ENCODE data around the gene ACTBL2.

The ACTBL2 gene

DNA sequence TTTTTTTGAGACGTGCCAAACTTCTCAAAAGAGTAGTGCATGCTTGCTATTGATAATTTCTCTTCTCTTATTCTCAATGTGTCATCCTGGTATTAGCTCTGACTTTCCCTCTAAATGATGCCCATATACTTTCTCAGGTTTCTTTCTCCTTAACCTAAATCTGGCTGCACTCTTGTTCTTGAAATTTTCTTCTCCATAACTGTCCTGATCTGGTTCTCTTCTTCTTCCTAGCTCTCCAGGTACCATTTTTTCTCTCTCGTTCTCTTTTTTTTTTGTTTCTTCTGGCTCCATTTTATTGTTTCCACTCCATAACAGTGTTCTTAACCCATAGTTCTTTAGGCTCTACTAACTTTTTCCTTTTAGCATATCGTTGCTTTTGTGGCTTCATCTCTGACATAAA lies 47.9 kb downstream of the ACTBL2 start:
- H3K27ac ChIP-seq (replicated peaks): no peak overlapping the region
- DNase-seq (ENCODE audit: low read depth in 1 of 2, low spot score in 1 of 2): no peak
- H3K4me3 ChIP-seq (replicated peaks; ENCODE audit: insufficient read depth, low read length): no peak overlapping the region
- no peaks in the 10 kb centered on the region for H3K27me3 ChIP-seq (ENCODE audit: insufficient read depth, poor library complexity, severe bottlenecking)
- TF ChIP-seq GABPA (IDR thresholded peaks at IDR 0.05; ENCODE audit: low read depth) (no peak), POLR2AphosphoS5 (IDR thresholded peaks at IDR 0.05; ENCODE audit: low read depth) (no peak), CTCF (IDR thresholded peaks at IDR 0.05; ENCODE audit: insufficient read depth, low read length) (no peak), REST (IDR thresholded peaks at IDR 0.05; ENCODE audit: insufficient replicate concordance, low read depth) (no peak), SPI1 (IDR thresholded peaks at IDR 0.05; ENCODE audit: borderline replicate concordance, low read depth) (no peak)

DNA sequence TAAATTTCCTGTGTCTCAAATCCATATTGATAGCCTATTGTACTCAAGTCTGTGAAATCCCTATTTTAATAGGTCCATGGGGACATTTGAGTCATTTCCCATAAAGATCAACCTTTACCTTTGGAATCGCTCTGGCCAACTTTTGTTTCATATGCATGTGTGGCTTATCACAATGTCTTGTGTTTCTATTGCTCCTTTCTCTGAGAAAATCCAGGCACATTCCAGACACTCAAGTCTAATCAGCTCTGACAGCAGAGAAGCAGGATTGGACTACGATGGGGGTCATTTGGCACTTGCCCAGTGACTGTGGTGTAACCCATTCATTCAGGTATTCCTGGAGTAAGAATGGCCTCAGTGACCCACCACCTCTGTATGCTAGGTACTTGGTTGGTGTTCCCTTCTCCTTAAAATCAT lies 48.4 kb downstream of the ACTBL2 start:
- H3K4me3 ChIP-seq (replicated peaks; ENCODE audit: insufficient read depth, low read length): no peak overlapping the region
- no peak overlapping the region for H3K27ac ChIP-seq (replicated peaks)
- no peak for DNase-seq (ENCODE audit: low read depth in 1 of 2, low spot score in 1 of 2)

GRCh38 chr5:57432876-57433275 lies 49.7 kb downstream of the ACTBL2 start:
- DNase-seq (ENCODE audit: low read depth in 1 of 2, low spot score in 1 of 2): no peak
- Histone ChIP-seq H3K27ac (replicated peaks) (no peak overlapping the region), H3K27me3 (ENCODE audit: insufficient read depth, poor library complexity, severe bottlenecking) (no peaks in the 10 kb centered on the region), H3K4me3 (replicated peaks; ENCODE audit: insufficient read depth, low read length) (no peak overlapping the region)
- TF ChIP-seq REST (IDR thresholded peaks at IDR 0.05; ENCODE audit: insufficient replicate concordance, low read depth): no peak
- no peak for TF ChIP-seq SPI1 (IDR thresholded peaks at IDR 0.05; ENCODE audit: borderline replicate concordance, low read depth)
- TF ChIP-seq POLR2AphosphoS5 (IDR thresholded peaks at IDR 0.05; ENCODE audit: low read depth): no peak
- no peak for TF ChIP-seq CTCF (IDR thresholded peaks at IDR 0.05; ENCODE audit: insufficient read depth, low read length)
- TF ChIP-seq GABPA (IDR thresholded peaks at IDR 0.05; ENCODE audit: low read depth): no peak

More for the DNA sequence above, 48.4 kb downstream of the ACTBL2 start:
- TF ChIP-seq GABPA (IDR thresholded peaks at IDR 0.05; ENCODE audit: low read depth) (no peak), POLR2AphosphoS5 (IDR thresholded peaks at IDR 0.05; ENCODE audit: low read depth) (no peak), SPI1 (IDR thresholded peaks at IDR 0.05; ENCODE audit: borderline replicate concordance, low read depth) (no peak), CTCF (IDR thresholded peaks at IDR 0.05; ENCODE audit: insufficient read depth, low read length) (no peak), REST (IDR thresholded peaks at IDR 0.05; ENCODE audit: insufficient replicate concordance, low read depth) (no peak)
- no peaks in the 10 kb centered on the region for H3K27me3 ChIP-seq (ENCODE audit: insufficient read depth, poor library complexity, severe bottlenecking)

All from HL-60 (cell line).